Spinal cord (tissue), 10 donors: ENCODE data around the gene BMF. TPM values are rescaled to one million over a fixed set of nuclear protein-coding genes. Genes with fewer than 3 reads are reported as not detected.
A peak's percentile ranks its signal among the peaks of the same experiment; 100 is the strongest.
"Not testable (repeated sequence)": the region's sequence is repeated elsewhere in the genome, so short reads cannot be mapped to it uniquely, and the experiment has no call there.

Experiments
- DNase-seq, 6 donors: peaks; one replicate each; pipeline versions ENCODE4 v3.0.0 to v3.0.0-alpha.2; 2013 to 2015; ENCODE audit warnings: low spot score in 6 of 6, low read depth in 4 of 6
- H3K27ac ChIP-seq: one replicate; pipeline ENCODE4 v1.5.1; 2013; ENCODE audit warnings: low read depth, low read length, control low read depth
- H3K27me3 ChIP-seq: one replicate; pipeline ENCODE4 v1.6.1; 2013; ENCODE audit warnings: low read length; ENCODE audit not compliant: control insufficient read depth, insufficient read depth
- H3K36me3 ChIP-seq: one replicate; pipeline ENCODE4 v1.6.1; 2013; ENCODE audit warnings: low read length; ENCODE audit not compliant: control insufficient read depth, insufficient read depth
- H3K4me1 ChIP-seq: one replicate; pipeline ENCODE4 v1.6.1; 2013; ENCODE audit warnings: low read length; ENCODE audit not compliant: control insufficient read depth, insufficient read depth
- H3K4me3 ChIP-seq: one replicate; pipeline ENCODE4 v1.5.1; 2013; ENCODE audit warnings: low read depth, low read length, control low read depth
- H3K9me3 ChIP-seq: one replicate; pipeline ENCODE4 v1.6.1; 2013; ENCODE audit warnings: low read length; ENCODE audit not compliant: control insufficient read depth, insufficient read depth
- WGBS: methylation state at CpG from one replicate; pipeline ENCODE4 v1.1.5; 2013; ENCODE audit warnings: missing lambda C conversion rate; ENCODE audit not compliant: insufficient coverage; 5-methylcytosine and 5-hydroxymethylcytosine counted together
- polyA plus RNA-seq, 2 donors: library from polyadenylated mRNA; unstranded; fragments of 120-200 nt; gene quantifications; one replicate each; pipeline ENCODE4 v1.2.1, GENCODE V29; 2013; ENCODE audit not compliant: insufficient read length in 2 of 2
- total RNA-seq, 2 donors: library from RNA; depleted of rRNA in 1 of 2; stranded (reverse); fragments of 120-200 nt in 1 of 2; fragments of >200 nt in 1 of 2; gene quantifications; one replicate each; pipeline versions ENCODE4 v1.2.3 to v1.2.4, GENCODE V29; 2013 to 2014
- donor health status: healthy.

The BMF gene
- total and polyA plus RNA-seq, 4 donors: 4.6 to 10.3 (median 7.9) TPM

GRCh38 chr15:40080104-40080503 lies 28.6 kb downstream of the BMF start:
- WGBS: no CpG with 5 or more reads among the region's 1 CpG

GRCh38 chr15:40079456-40079855 lies 29.2 kb downstream of the BMF start:
- Histone ChIP-seq H3K9me3 (no peaks in the 10 kb centered on the region), H3K27ac (no peak overlapping the region), H3K27me3 (peaks cover 8% of the 10 kb centered on the region), H3K36me3 (no peaks in the 10 kb centered on the region), H3K4me3 (no peak overlapping the region), H3K4me1 (peaks cover 11% of the 10 kb centered on the region)
- DNase-seq: no peak
- WGBS: 91% methylated on average over 5 of the region's 6 CpGs

More at GRCh38 chr15:40080104-40080503, 28.6 kb downstream of the BMF start:
- H3K9me3 ChIP-seq: no peaks in the 10 kb centered on the region
- H3K4me3 ChIP-seq: no peak overlapping the region
- H3K27me3 ChIP-seq: peaks cover 8% of the 10 kb centered on the region
- DNase-seq: no peak
- peaks cover 12% of the 10 kb centered on the region for H3K4me1 ChIP-seq
- peak overlapping the region; percentile 92 for H3K27ac ChIP-seq
- no peaks in the 10 kb centered on the region for H3K36me3 ChIP-seq

GRCh38 chr15:40075298-40076044 lies 33.2 kb downstream of the BMF start:
- H3K36me3 ChIP-seq: no peaks in the 10 kb centered on the region
- WGBS: 86% methylated on average over 10 of the region's 18 CpGs
- no peak for DNase-seq

GRCh38 chr15:40074656-40075055 lies 34.0 kb downstream of the BMF start:
- H3K4me1 ChIP-seq: peaks cover 15% of the 10 kb centered on the region
- not testable (repeated sequence) for H3K9me3 ChIP-seq, H3K4me3 ChIP-seq, H3K27ac ChIP-seq, H3K27me3 ChIP-seq, DNase-seq, H3K36me3 ChIP-seq
- WGBS: 95% methylated on average over 12 of the region's 27 CpGs

More at GRCh38 chr15:40075298-40076044, 33.2 kb downstream of the BMF start:
- H3K27ac ChIP-seq: no peak overlapping the region
- H3K9me3 ChIP-seq: no peaks in the 10 kb centered on the region
- H3K27me3 ChIP-seq: peaks cover 5% of the 10 kb centered on the region
- H3K4me3 ChIP-seq: no peak overlapping the region
- peaks cover 7% of the 10 kb centered on the region for H3K4me1 ChIP-seq

GRCh38 chr15:40073716-40074490 lies 34.8 kb downstream of the BMF start:
- H3K4me1 ChIP-seq: peaks cover 23% of the 10 kb centered on the region
- H3K9me3 ChIP-seq, H3K27ac ChIP-seq, H3K36me3 ChIP-seq, DNase-seq, H3K4me3 ChIP-seq, H3K27me3 ChIP-seq: not testable (repeated sequence)
- WGBS: 91% methylated on average over 18 of the region's 34 CpGs

- no peaks in the 10 kb centered on the region for H3K9me3 ChIP-seq
- H3K27me3 ChIP-seq: peaks cover 2% of the 10 kb centered on the region
- H3K27ac ChIP-seq: no peak overlapping the region
- 75% methylated on average over 28 of the region's 34 CpGs for WGBS
- H3K36me3 ChIP-seq: no peaks in the 10 kb centered on the region
- no peak for DNase-seq
- no peak overlapping the region for H3K4me3 ChIP-seq
- H3K4me1 ChIP-seq: peaks cover 31% of the 10 kb centered on the region
Measured at GRCh38 chr15:40072216-40072990, 36.3 kb downstream of the BMF start.

- peaks cover 4% of the 10 kb centered on the region for H3K27me3 ChIP-seq
- 89% methylated on average over 5 of the region's 8 CpGs for WGBS
- peaks cover 31% of the 10 kb centered on the region for H3K4me1 ChIP-seq
- no peaks in the 10 kb centered on the region for H3K36me3 ChIP-seq
- no peak overlapping the region for H3K4me3 ChIP-seq
- H3K9me3 ChIP-seq: no peaks in the 10 kb centered on the region
- no peak overlapping the region for H3K27ac ChIP-seq
- DNase-seq: no peak
Measured at GRCh38 chr15:40070608-40071218, 38.0 kb downstream of the BMF start.

GRCh38 chr15:40070166-40070557 lies 38.5 kb downstream of the BMF start:
- no peaks in the 10 kb centered on the region for H3K36me3 ChIP-seq
- H3K4me1 ChIP-seq: peaks cover 31% of the 10 kb centered on the region
- H3K9me3 ChIP-seq: no peaks in the 10 kb centered on the region
- peaks cover 4% of the 10 kb centered on the region for H3K27me3 ChIP-seq
- no peak for DNase-seq
- 81% methylated on average over 3 of the region's 5 CpGs for WGBS
- no peak overlapping the region for H3K4me3 ChIP-seq
- H3K27ac ChIP-seq: peak overlapping the region; percentile 54
